K562 (cell line): ENCODE data around the gene KDM2B. TPM values are rescaled to one million over a fixed set of nuclear protein-coding genes. Genes with fewer than 3 reads are reported as not detected.

ENCODE experiments used
- CHAMP1 ChIP-seq: fragments of 450-650 bp; IDR thresholded peaks from 2 replicates; pipeline ENCODE4 v1.6.1; 2016; ENCODE audit warnings: mild to moderate bottlenecking
- MAFG ChIP-seq: fragments of 450-650 bp; conservative IDR thresholded peaks from 2 replicates; pipeline ENCODE4 v1.6.1; 2016; ENCODE audit warnings: missing genetic modification characterization, missing compliant biosample characterization
- ZNF398 ChIP-seq: fragments of 250-450 bp; sonication (Bioruptor Pico); IDR thresholded peaks from 2 replicates; pipeline ENCODE4 v1.8.0; 2021; ENCODE audit warnings: moderate library complexity, mild to moderate bottlenecking, inconsistent platforms
- polyA plus RNA-seq, 8 experiments: library from polyadenylated mRNA; depleted of rRNA in 4 of 8; stranded (reverse) in 5 of 8; unstranded in 3 of 8; fragments of >200 nt; fragmentation: Nextera tagmentation in 2 of 8; fragmentation: Illumina TruSeq in 1 of 8; extraction: Ambion mirVana in 2 of 8; extraction: Trizol in 1 of 8; gene quantifications; 2 replicates each; pipeline versions ENCODE4 v1.2.1 to v1.2.3, GENCODE V29; 2011 to 2014; ENCODE audit warnings: inconsistent platforms in 1 of 8, missing spikeins in 1 of 8
- total RNA-seq, 7 experiments: library from RNA; depleted of rRNA in 6 of 7; stranded (reverse); fragments of >200 nt in 6 of 7; fragmentation: Illumina TruSeq in 2 of 7; extraction: Trizol in 2 of 7; gene quantifications; 2 replicates each; pipeline versions ENCODE4 v1.2.1 to v1.2.3, GENCODE V29; 2011 to 2021; ENCODE audit warnings: low replicate concordance in 1 of 7

KDM2B gene
- total and polyA plus RNA-seq, 9 of the 15 experiments (the other 6 are each of a cell fraction or from before 2014, with no cell fraction given), result 7.4 to 50.5 (median 22.5) TPM

GRCh38 chr12:121467638-121468498 lies 113.0 kb downstream of the KDM2B start (continued):
- TF ChIP-seq CHAMP1 (no peak), ZNF398 (CRISPR knock-in tag) (no peak), MAFG (tag) (no peak)
- TF ChIP-seq, all 486 proteins: peak for 34
